ENCODE results near the gene GOLGA8B.
A peak's percentile ranks its signal among the peaks of the same experiment; 100 is the strongest.
"Not testable (repeated sequence)": the region's sequence is repeated elsewhere in the genome, so short reads cannot be mapped to it uniquely, and the experiment has no call there.

GOLGA8B gene

GRCh38 chr15:34591306-34591705 is 7.9 kb upstream of the GOLGA8B start:
- Histone ChIP-seq H3K36me3 (replicated peaks) (no peaks in the 10 kb centered on the region), H3K27ac (no peak overlapping the region), H3K27me3 (replicated peaks) (no peaks in the 10 kb centered on the region), H3K4me3 (ENCODE audit: low read depth, low read length) (no peak overlapping the region)
- in situ Hi-C loops (cut with HindIII; ENCODE audit: low pct_ligation_motif_present, low sequenced_read_pairs): no loop called here
- no peak for TF ChIP-seq CTCF (IDR thresholded peaks at IDR 0.05; ENCODE audit: low read depth, low read length, missing control alignments)
- DNase-seq: no peak

- no peaks in the 10 kb centered on the region for H3K27me3 ChIP-seq (replicated peaks)
- H3K36me3 ChIP-seq (replicated peaks): no peaks in the 10 kb centered on the region
- TF ChIP-seq CTCF (IDR thresholded peaks at IDR 0.05; ENCODE audit: low read depth, low read length, missing control alignments): peak; percentile 85
- H3K4me3 ChIP-seq (ENCODE audit: low read depth, low read length): peak overlapping the region; percentile 28
- H3K27ac ChIP-seq: no peak overlapping the region
- DNase-seq: peak; percentile 80
- in situ Hi-C loops (cut with HindIII; ENCODE audit: low pct_ligation_motif_present, low sequenced_read_pairs): no loop called here
Measured at GRCh38 chr15:34588046-34588674, 4.7 kb upstream of the GOLGA8B start.

GRCh38 chr15:34585966-34586365 is 2.5 kb upstream of the GOLGA8B start:
- in situ Hi-C loops (cut with HindIII; ENCODE audit: low pct_ligation_motif_present, low sequenced_read_pairs); DNase-seq: not testable (repeated sequence)

GRCh38 chr15:34584996-34585395 is 1.5 kb upstream of the GOLGA8B start:
- in situ Hi-C loops (cut with HindIII; ENCODE audit: low pct_ligation_motif_present, low sequenced_read_pairs): no loop called here
- DNase-seq: no peak
- Histone ChIP-seq H3K27me3 (replicated peaks) (no peaks in the 10 kb centered on the region), H3K36me3 (replicated peaks) (no peaks in the 10 kb centered on the region), H3K4me3 (ENCODE audit: low read depth, low read length) (no peak overlapping the region), H3K27ac (no peak overlapping the region)
- no peak for TF ChIP-seq CTCF (IDR thresholded peaks at IDR 0.05; ENCODE audit: low read depth, low read length, missing control alignments)

More at GRCh38 chr15:34585966-34586365, 2.5 kb upstream of the GOLGA8B start:
- H3K4me3 ChIP-seq (ENCODE audit: low read depth, low read length); H3K27ac ChIP-seq; H3K36me3 ChIP-seq (replicated peaks); H3K27me3 ChIP-seq (replicated peaks): not testable (repeated sequence)

GRCh38 chr15:34584330-34584668 is 848 bp upstream of the GOLGA8B start:
- DNase-seq: no peak
- Histone ChIP-seq H3K27me3 (replicated peaks) (no peaks in the 10 kb centered on the region), H3K36me3 (replicated peaks) (no peaks in the 10 kb centered on the region), H3K27ac (no peak overlapping the region), H3K4me3 (ENCODE audit: low read depth, low read length) (peak overlapping the region; percentile 69)
- TF ChIP-seq CTCF (IDR thresholded peaks at IDR 0.05; ENCODE audit: low read depth, low read length, missing control alignments): no peak
- in situ Hi-C loops (cut with HindIII; ENCODE audit: low pct_ligation_motif_present, low sequenced_read_pairs): no loop called here

- no peak for DNase-seq
Measured at GRCh38 chr15:34582461-34583371, 735 bp downstream of the GOLGA8B start.

GRCh38 chr15:34581687-34582460 is 1.6 kb downstream of the GOLGA8B start:
- DNase-seq; in situ Hi-C loops (cut with HindIII; ENCODE audit: low pct_ligation_motif_present, low sequenced_read_pairs): not testable (repeated sequence)

More at GRCh38 chr15:34582461-34583371, 735 bp downstream of the GOLGA8B start:
- no peak for TF ChIP-seq CTCF (IDR thresholded peaks at IDR 0.05; ENCODE audit: low read depth, low read length, missing control alignments)
- Histone ChIP-seq H3K4me3 (ENCODE audit: low read depth, low read length) (peak overlapping the region; percentile 69), H3K27me3 (replicated peaks) (no peaks in the 10 kb centered on the region), H3K36me3 (replicated peaks) (no peaks in the 10 kb centered on the region), H3K27ac (no peak overlapping the region)
- in situ Hi-C loops (cut with HindIII; ENCODE audit: low pct_ligation_motif_present, low sequenced_read_pairs): no loop called here

More at GRCh38 chr15:34581687-34582460, 1.6 kb downstream of the GOLGA8B start:
- not testable (repeated sequence) for H3K27me3 ChIP-seq (replicated peaks); H3K27ac ChIP-seq; H3K36me3 ChIP-seq (replicated peaks)
- peak overlapping the region; percentile 69 for H3K4me3 ChIP-seq (ENCODE audit: low read depth, low read length)

Measured in brain microvascular endothelial cell (primary cell).